Dendritic cell treated with granulocyte-macrophage colony-stimulating factor and Interleukin-4, amounts not matched to agents 40 ng/mL and 50 ng/mL, for 4 days (primary cell): ENCODE data around the gene TMEM121B.
"Not testable (repeated sequence)": the region's sequence is repeated elsewhere in the genome, so short reads cannot be mapped to it uniquely, and the experiment has no call there.

Source experiments
- H3K27ac Mint-ChIP-seq: one replicate; pipeline ENCODE4 v1.8.0; 2022; ENCODE audit warnings: mild to moderate bottlenecking, mixed read lengths
- H3K27me3 Mint-ChIP-seq: one replicate; pipeline ENCODE4 v1.8.0; 2022; ENCODE audit warnings: mild to moderate bottlenecking, mixed read lengths
- H3K36me3 Mint-ChIP-seq: one replicate; pipeline ENCODE4 v1.8.0; 2022; ENCODE audit warnings: low read depth, mixed read lengths
- H3K4me1 Mint-ChIP-seq: one replicate; pipeline ENCODE4 v1.8.0; 2022; ENCODE audit warnings: low read depth, mixed read lengths
- H3K4me3 Mint-ChIP-seq: one replicate; pipeline ENCODE4 v1.8.0; 2022; ENCODE audit warnings: mild to moderate bottlenecking, moderate library complexity, mixed read lengths
- H3K9me3 Mint-ChIP-seq: one replicate; pipeline ENCODE4 v1.8.0; 2022; ENCODE audit warnings: mixed read lengths
- intact Hi-C: fragments of 100-400 bp; cut with micrococcal nuclease; formaldehyde crosslinking; loops from one replicate; pipeline ENCODE4 v1.15.0; 2022

TMEM121B gene

DNA sequence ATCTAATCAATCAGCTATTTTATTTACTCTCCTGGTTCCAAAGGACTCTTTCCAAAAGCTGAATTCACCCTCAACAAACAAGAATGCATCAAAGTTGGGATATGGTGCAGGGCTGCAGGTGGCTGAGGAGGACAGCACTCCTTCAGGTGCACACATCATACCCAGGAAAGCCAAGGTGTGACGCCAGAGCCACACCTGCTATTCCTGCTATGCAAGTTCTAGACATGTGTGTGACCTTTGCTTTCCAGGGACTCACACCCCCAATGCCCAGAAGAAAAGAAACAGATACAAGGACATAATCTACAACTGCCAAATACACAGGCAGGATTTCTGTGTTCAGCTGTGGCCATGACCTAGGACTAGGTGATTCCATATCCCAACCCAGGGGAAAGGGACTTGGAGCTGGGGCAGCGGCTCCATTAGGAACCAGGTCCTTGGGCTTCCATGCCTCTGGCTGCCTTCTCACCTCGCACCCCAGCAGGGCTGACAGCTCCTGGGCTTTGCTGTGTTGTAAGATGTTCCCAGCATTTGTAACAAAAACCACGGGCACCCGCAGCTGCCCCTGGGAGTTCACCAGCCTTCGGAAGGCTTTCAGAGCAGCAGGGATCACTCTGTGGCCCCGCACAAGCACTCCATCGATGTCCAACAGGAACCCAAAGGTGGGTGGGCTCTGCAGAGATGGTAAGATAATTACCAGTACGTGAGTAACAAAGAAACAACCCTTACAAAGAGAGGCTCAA lies 28.1 kb upstream of the TMEM121B start:
- no peak overlapping the region for H3K4me3 Mint-ChIP-seq
- no peak overlapping the region for H3K27ac Mint-ChIP-seq
- H3K9me3 Mint-ChIP-seq, result no peaks in the 10 kb centered on the region
- H3K36me3 Mint-ChIP-seq, result peaks cover 62% of the 10 kb centered on the region
- H3K27me3 Mint-ChIP-seq, result no peaks in the 10 kb centered on the region
- peaks cover 29% of the 10 kb centered on the region for H3K4me1 Mint-ChIP-seq
- intact Hi-C loops, result no loop called here

DNA sequence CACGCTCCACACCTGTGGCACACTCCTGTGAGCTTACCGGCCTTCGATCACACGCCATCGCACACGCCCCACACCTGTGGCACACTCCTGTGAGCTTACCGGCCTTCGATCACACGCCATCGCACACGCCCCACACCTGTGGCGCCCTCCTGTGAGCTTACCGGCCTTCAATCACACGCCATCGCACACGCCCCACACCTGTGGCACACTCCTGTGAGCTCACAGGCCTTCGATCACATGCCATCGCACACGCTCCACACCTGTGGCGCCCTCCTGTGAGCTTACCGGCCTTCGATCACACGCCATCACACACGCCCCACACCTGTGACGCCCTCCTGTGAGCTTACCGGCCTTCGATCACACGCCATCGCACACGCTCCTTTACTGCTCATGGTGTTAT lies 26.3 kb upstream of the TMEM121B start:
- Mint-ChIP-seq H3K4me1 (peaks cover 17% of the 10 kb centered on the region), H3K36me3 (peaks cover 71% of the 10 kb centered on the region)
- H3K27me3 Mint-ChIP-seq, intact Hi-C loops, H3K9me3 Mint-ChIP-seq, H3K4me3 Mint-ChIP-seq, H3K27ac Mint-ChIP-seq: not testable (repeated sequence)

DNA sequence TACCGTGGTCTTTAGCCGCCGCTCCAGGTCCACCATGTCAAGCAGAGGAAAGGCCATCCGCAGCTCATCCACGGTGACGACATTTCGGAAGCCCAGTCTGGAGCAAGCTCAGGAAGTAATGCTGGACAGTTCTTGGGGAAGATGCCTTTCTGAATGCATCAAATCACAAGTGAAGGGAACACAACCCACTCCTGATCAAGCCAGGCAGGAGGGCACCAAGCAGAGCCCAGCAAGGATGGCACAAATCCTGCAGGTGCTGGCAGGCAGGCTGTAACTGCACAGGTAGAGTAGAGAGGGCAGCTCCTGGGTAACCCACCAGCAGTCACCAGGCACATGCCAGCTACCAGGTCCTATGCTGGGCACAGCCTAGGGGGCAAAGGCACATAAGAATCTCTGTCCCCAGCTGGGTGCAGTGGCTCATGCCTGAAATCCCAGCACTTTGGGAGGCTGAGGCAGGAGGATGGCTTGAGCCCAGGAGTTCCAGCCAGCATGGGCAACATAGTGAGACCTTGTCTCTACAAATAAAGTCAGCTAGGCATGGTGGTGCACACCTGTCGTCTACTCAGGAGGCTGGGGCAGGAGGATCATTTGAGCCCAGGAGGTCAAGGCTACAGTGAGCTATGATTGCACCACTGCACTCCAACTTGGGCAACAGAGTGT lies 24.0 kb upstream of the TMEM121B start:
- peaks cover 13% of the 10 kb centered on the region for H3K4me1 Mint-ChIP-seq
- no peak overlapping the region for H3K4me3 Mint-ChIP-seq
- no peak overlapping the region for H3K27ac Mint-ChIP-seq
- intact Hi-C loops, result no loop called here
- H3K36me3 Mint-ChIP-seq, result peaks cover 87% of the 10 kb centered on the region
- H3K9me3 Mint-ChIP-seq, result no peaks in the 10 kb centered on the region
- H3K27me3 Mint-ChIP-seq, result no peaks in the 10 kb centered on the region

DNA sequence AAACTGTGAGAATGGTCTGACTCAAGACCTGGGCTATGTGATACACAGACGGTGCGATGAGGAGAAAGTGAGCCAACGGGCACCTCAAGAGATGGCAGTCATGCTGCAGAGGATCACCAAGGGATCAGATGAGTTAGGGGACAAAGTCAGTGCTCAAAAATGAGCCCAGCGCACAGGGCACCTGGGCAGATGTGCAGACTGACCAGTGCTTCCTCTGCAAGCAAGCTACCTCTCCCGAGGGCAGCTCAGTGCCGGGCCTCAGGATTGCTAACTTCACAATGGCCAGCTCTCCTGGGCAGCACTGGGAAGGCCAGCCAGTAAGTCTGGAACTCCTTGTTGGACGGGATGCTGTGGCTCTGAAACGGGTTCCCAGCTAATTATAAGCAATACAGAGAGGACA lies 22.7 kb upstream of the TMEM121B start:
- H3K27me3 Mint-ChIP-seq, result no peaks in the 10 kb centered on the region
- intact Hi-C loops, result no loop called here
- H3K9me3 Mint-ChIP-seq, result no peaks in the 10 kb centered on the region
- no peak overlapping the region for H3K27ac Mint-ChIP-seq
- peaks cover 95% of the 10 kb centered on the region for H3K36me3 Mint-ChIP-seq
- H3K4me3 Mint-ChIP-seq, result no peak overlapping the region
- H3K4me1 Mint-ChIP-seq, result peaks cover 8% of the 10 kb centered on the region

DNA sequence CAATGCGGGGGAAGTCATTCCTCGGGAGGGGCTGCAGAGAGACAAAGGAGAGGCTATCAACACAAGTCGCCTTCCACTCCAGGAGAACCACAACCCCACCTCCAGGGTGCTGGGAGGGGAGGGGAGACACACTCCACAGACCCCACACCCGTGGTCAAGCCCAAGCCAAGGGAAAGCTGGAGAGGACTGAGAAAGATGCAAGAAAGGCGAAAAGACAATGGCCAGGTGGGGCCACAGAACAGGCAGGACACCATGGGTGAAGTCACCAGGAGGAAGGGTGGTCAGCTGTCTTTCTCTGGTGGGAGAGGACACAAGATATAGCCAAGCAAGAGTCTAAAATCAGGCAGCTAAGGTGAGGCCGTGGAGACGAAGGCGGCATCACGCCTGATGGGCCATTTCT lies 21.9 kb upstream of the TMEM121B start:
- intact Hi-C loops, result no loop called here
- no peak overlapping the region for H3K27ac Mint-ChIP-seq
- peaks cover 8% of the 10 kb centered on the region for H3K4me1 Mint-ChIP-seq
- peaks cover 95% of the 10 kb centered on the region for H3K36me3 Mint-ChIP-seq
- no peak overlapping the region for H3K4me3 Mint-ChIP-seq
- no peaks in the 10 kb centered on the region for H3K27me3 Mint-ChIP-seq
- no peaks in the 10 kb centered on the region for H3K9me3 Mint-ChIP-seq

DNA sequence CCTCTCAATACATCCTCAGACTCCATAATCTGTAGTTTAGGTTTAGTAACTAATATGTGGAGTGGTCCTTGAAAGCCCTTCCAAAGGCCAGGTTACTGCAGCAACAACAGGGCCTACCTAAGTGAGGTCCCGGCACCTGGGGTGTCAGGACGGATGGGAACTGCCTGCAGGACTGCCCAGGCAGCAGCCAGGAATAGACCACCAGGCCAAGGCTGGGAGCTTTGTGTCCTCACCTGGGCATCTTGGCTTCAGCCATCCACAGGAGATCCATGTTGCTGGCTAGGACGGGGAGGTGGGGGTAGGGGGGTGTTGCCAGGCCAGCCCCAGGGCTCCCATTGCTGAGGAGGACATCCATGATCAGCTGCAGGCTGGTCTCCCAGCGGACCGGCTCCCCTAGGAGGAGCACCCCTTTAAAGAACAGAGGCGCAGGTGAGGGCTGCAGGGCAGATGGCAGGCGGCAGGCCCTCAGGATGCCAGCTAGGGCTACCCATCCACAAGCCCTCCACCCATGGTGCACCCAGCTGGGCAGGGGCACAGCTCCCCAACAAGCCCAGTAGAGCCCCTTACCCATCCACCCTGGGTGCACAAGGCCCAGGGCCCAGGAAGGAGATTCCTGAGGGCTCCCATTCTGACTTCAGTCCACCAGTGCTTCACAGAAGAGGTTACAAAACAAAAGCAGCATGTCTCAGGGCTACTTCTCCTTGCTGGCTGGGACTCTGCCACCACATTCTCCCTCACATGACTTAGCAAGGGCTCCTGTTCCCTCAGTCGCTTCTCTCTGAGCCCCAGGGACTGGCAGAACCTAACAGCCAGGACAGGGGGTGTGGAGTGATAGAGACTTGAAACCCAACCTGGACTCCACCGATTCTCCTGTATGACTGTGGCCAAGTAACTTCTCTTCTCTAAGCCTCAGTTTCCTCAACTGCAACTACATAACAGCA lies 19.9 kb upstream of the TMEM121B start:
- intact Hi-C loops, result no loop called here
- peaks cover 15% of the 10 kb centered on the region for H3K4me1 Mint-ChIP-seq
- no peak overlapping the region for H3K4me3 Mint-ChIP-seq
- peaks cover 96% of the 10 kb centered on the region for H3K36me3 Mint-ChIP-seq
- no peaks in the 10 kb centered on the region for H3K27me3 Mint-ChIP-seq
- H3K27ac Mint-ChIP-seq, result peak overlapping the region; percentile 28
- no peaks in the 10 kb centered on the region for H3K9me3 Mint-ChIP-seq

DNA sequence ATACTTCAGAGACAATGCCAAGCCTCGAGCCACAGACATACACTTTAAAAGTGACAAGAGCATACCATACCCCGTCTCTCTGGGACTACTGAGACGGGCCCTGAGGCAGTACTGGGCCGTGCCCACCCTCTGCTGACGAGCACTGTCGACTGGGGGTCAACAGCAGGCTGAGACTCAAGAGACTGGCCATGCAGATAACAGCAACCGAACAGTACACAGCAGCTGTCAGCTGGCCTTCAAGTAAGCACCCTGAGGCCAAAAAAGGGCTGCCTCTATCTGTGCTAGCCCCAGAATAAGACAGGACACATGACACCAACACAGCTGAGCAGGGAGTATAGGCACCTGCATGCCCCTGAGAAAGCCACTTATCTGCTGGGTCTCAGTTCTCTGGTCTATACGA lies 18.9 kb upstream of the TMEM121B start:
- Mint-ChIP-seq H3K9me3 (no peaks in the 10 kb centered on the region), H3K27me3 (no peaks in the 10 kb centered on the region), H3K4me1 (peaks cover 15% of the 10 kb centered on the region), H3K36me3 (peaks cover 94% of the 10 kb centered on the region), H3K27ac (no peak overlapping the region), H3K4me3 (no peak overlapping the region)
- intact Hi-C loops, result no loop called here

DNA sequence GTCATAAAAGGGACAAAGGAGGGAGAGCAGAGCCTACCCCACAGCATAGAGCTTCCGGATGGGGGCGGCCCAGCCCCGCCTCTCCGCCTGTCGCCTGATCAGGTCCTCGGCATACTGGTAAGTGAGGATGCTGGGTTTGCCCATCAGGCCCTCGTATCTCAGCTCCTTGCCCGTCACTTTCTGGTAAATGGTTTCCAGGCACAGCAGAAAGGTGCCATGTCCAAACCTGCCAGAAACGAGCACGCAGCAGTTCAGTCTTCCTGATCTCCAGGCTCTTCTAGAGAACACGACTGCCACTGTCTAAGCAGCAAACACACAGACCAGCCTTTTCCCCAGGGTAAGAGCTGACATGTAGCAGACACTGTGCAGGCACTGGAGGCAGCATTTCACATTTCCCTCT lies 17.4 kb upstream of the TMEM121B start:
- no peaks in the 10 kb centered on the region for H3K9me3 Mint-ChIP-seq
- peaks cover 15% of the 10 kb centered on the region for H3K4me1 Mint-ChIP-seq
- intact Hi-C loops, result no loop called here
- no peak overlapping the region for H3K4me3 Mint-ChIP-seq
- H3K36me3 Mint-ChIP-seq, result peaks cover 83% of the 10 kb centered on the region
- H3K27ac Mint-ChIP-seq, result no peak overlapping the region
- H3K27me3 Mint-ChIP-seq, result no peaks in the 10 kb centered on the region

DNA sequence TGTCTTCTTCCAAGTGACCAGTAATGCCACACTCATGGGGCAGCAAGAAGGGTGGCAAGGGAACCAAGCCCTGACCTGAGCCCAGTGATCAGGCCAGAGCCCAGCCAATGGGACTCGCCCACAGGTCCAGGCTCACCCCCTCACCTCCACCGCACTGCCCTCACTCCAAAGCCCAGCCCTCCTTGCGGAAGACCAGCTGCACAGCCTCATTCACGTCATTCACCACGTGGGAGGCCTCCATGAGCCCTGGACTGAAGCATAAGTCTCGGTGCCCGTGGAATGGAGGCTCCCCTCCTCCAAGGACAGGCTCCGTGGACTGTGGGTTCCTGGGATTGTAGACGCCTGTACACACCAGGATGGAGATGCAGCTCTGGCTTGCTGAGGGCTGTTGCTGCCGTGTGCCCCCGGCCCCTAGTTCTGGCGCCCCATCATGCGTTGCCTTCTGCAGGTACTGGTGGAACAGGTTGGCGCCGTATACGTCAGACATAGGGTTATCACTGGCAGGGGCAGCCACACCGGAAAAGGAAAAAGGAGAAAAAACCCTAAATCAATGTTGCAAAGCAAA lies 16.8 kb upstream of the TMEM121B start:
- Mint-ChIP-seq H3K27me3 (no peaks in the 10 kb centered on the region), H3K27ac (no peak overlapping the region), H3K4me3 (no peak overlapping the region), H3K9me3 (no peaks in the 10 kb centered on the region), H3K4me1 (peaks cover 15% of the 10 kb centered on the region), H3K36me3 (peaks cover 77% of the 10 kb centered on the region)
- intact Hi-C loops, result no loop called here

DNA sequence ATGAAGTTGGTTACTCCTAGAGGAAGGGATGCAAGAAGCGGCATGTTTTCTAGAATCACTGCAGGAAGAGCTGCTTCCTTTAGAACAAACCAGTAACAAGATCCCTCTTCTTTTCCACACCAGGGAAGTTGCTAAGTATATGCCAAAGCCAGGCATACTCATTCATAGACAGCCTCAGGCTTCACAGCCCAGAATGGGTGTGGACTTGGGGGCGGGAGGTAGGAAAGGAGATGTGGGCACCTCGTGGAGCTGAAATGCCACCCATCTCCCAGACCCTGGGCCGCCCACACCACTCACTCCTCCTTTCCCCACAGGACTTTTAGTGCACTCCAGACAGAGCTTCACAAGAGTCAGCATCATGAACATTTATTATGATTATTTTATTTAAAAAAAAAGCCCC lies 16.0 kb upstream of the TMEM121B start:
- Mint-ChIP-seq H3K9me3 (no peaks in the 10 kb centered on the region), H3K27ac (no peak overlapping the region), H3K4me3 (no peak overlapping the region), H3K36me3 (peaks cover 70% of the 10 kb centered on the region), H3K4me1 (peaks cover 15% of the 10 kb centered on the region), H3K27me3 (no peaks in the 10 kb centered on the region)
- intact Hi-C loops, result no loop called here

DNA sequence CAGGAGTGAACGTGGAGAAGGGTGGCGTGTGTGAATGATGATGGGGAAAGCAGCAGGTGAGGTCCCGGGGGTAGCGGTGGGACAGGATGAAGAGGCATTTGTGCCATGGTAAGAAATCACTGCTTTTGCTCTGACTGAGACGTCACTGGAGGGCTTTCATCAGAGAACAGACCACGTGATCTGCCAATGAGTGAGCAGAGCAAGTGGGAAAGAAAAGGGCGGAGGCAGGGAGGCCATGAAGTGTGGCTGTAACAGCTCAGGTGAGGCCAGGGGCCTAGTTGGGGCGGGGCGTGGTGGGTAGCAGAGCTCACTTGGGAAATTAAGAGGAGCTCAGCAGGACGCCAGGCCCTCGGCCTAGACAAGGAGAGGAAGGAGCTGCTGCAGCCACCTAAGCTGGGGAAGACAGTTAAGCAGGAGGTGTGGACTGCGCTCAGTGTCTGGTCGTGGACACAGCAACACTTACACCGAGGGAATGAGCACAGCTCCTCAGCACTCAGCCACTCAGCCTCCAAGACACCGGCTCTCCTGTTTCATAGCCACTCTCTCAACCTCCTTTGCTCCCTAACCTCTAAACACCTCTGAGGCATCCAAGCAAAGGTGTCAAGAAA lies 14.1 kb upstream of the TMEM121B start:
- Mint-ChIP-seq H3K9me3 (no peaks in the 10 kb centered on the region), H3K4me1 (peaks cover 16% of the 10 kb centered on the region), H3K27me3 (no peaks in the 10 kb centered on the region), H3K4me3 (no peak overlapping the region), H3K27ac (no peak overlapping the region), H3K36me3 (peaks cover 50% of the 10 kb centered on the region)
- intact Hi-C loops, result no loop called here

DNA sequence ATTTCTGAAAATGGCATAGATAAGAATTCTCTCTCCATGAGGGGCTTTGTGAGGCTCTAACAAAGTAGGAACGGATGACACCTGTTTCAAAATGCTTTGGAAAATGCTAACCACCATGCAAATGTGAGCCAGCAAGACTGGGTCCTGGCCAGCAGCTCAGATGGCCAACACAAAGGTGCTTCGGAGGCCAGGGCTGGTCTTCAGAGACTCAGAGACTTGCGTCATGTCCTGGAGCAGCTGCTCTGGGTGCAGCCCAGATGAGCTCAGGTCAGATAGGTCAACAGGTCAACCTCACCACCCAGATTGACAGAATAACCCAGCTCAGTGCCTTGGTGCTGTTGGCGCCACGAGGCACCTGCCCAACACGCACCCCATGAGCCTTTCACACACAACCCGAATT lies 12.0 kb upstream of the TMEM121B start:
- Mint-ChIP-seq H3K4me3 (no peak overlapping the region), H3K27me3 (no peaks in the 10 kb centered on the region), H3K4me1 (peaks cover 20% of the 10 kb centered on the region), H3K27ac (no peak overlapping the region), H3K36me3 (peaks cover 29% of the 10 kb centered on the region), H3K9me3 (no peaks in the 10 kb centered on the region)
- intact Hi-C loops, result no loop called here

DNA sequence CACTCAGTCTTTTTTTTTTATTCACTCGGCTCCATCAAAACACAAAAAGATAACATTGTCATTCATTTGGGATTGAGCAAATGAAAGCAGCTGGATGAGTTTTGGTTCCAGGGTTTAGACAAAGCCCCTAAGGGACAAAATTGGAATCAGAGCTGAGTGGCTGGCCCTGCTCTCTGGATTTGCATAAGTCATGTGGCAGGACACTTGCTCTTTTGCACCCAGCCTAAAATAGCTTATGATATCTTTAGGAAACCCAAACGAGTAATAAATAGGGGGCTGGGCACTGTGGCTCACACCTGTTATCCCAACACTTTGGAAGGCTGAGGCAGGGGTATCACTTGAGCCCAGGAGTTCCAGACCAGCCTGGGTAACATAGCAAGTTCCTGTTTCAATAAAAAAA lies 11.0 kb upstream of the TMEM121B start:
- H3K27ac Mint-ChIP-seq, result no peak overlapping the region
- no peaks in the 10 kb centered on the region for H3K27me3 Mint-ChIP-seq
- peaks cover 19% of the 10 kb centered on the region for H3K36me3 Mint-ChIP-seq
- H3K4me1 Mint-ChIP-seq, result peaks cover 18% of the 10 kb centered on the region
- H3K4me3 Mint-ChIP-seq, result no peak overlapping the region
- intact Hi-C loops, result no loop called here
- no peaks in the 10 kb centered on the region for H3K9me3 Mint-ChIP-seq
